GM10248 (cell line): ENCODE results near the gene DCBLD1.
A peak's percentile ranks its signal among the peaks of the same experiment; 100 is the strongest.

Source experiments
- CTCF ChIA-PET: fragments of 300-600 bp; sonication (Branson Sonifier 250); formaldehyde crosslinking; extraction: SDS; loops from one replicate; lab custom pipeline; 2021; ENCODE audit warnings: antibody characterized with exemption; lab: Yijun Ruan, JAX
- POLR2A ChIA-PET: fragments of 350-650 bp; sonication (Branson Sonifier 250); formaldehyde crosslinking; extraction: SDS; loops from one replicate; lab custom pipeline; 2020; ENCODE audit warnings: antibody characterized with exemption; lab: Yijun Ruan, JAX
- DNase-seq: peaks from one replicate; pipeline ENCODE4 v3.0.0; 2012; ENCODE audit errors: extremely low spot score
- CTCF ChIP-seq: IDR thresholded peaks from 2 replicates; pipeline ENCODE4 v1.5.1; 2012; ENCODE audit warnings: mild to moderate bottlenecking, low read depth; ENCODE audit errors: extremely low read depth, missing control alignments, control extremely low read depth

Gene DCBLD1

GRCh38 chr6:117448732-117449485 is 33.6 kb upstream of the DCBLD1 start:
- no peak for TF ChIP-seq CTCF
- CTCF ChIA-PET = interaction anchor here (0.8 to 6.7 kb wide), 26 partner anchors 8 to 389 kb away, joined by 3 to 58 read pairs (median 4); partner anchors contain the start of gene DCBLD1
- POLR2A ChIA-PET = no interaction called here
- DNase-seq = no peak

GRCh38 chr6:117449549-117450439 is 32.7 kb upstream of the DCBLD1 start:
- DNase-seq = peak; percentile 21
- ChIA-PET CTCF (interaction anchor here (0.6 to 6.7 kb wide), 49 partner anchors 8 to 388 kb away, joined by 3 to 58 read pairs (median 4); partner anchors contain the start of gene DCBLD1), POLR2A (no interaction called here)
- peak; percentile 55 for TF ChIP-seq CTCF

- TF ChIP-seq CTCF = no peak
- CTCF ChIA-PET = interaction anchor here (0.7 to 6.7 kb wide), 9 partner anchors 13 to 378 kb away, joined by 3 to 58 read pairs (median 3); no protein-coding TSS in a partner anchor
- POLR2A ChIA-PET = no interaction called here
- DNase-seq = no peak
Observed at GRCh38 chr6:117451671-117452070, 30.8 kb upstream of the DCBLD1 start.

- DNase-seq = no peak
- POLR2A ChIA-PET = no interaction called here
- TF ChIP-seq CTCF = no peak
- CTCF ChIA-PET = interaction anchor here (1.4 to 3.1 kb wide), 3 partner anchors 99 to 321 kb away, joined by 4 to 11 read pairs (median 6); no protein-coding TSS in a partner anchor
Observed at GRCh38 chr6:117456250-117456649, 26.2 kb upstream of the DCBLD1 start.

GRCh38 chr6:117456998-117457397 is 25.5 kb upstream of the DCBLD1 start:
- DNase-seq = no peak
- CTCF ChIA-PET = interaction anchor here (0.9 to 3.1 kb wide), 4 partner anchors 91 to 320 kb away, joined by 3 to 11 read pairs (median 5); no protein-coding TSS in a partner anchor
- TF ChIP-seq CTCF = no peak
- POLR2A ChIA-PET = no interaction called here

GRCh38 chr6:117459204-117459944 is 23.1 kb upstream of the DCBLD1 start:
- no peak for DNase-seq
- no peak for TF ChIP-seq CTCF
- POLR2A ChIA-PET = no interaction called here
- CTCF ChIA-PET = no interaction called here
